Left lobe of liver (tissue), 2 donors: ENCODE results near the gene IRF3. TPM values are rescaled to one million over a fixed set of nuclear protein-coding genes. Genes with fewer than 3 reads are reported as not detected.
A peak's percentile ranks its signal among the peaks of the same experiment; 100 is the strongest.

ENCODE experiments used
- ATAC-seq: fragments of 200-7000 bp; cut with Tn5 transposase; one replicate; pipeline ENCODE4 v1.9.1; 2020; ENCODE audit warnings: mild to moderate bottlenecking, moderate library complexity
- DNase-seq: peaks from one replicate; pipeline ENCODE4 v3.0.0-alpha.2; 2020; ENCODE audit warnings: low spot score
- total RNA-seq: library from RNA; stranded (reverse); gene quantifications from one replicate; pipeline ENCODE4 v1.2.1, GENCODE V29; 2021
- donor health status: DM: no; HTN: no; CAD: no; lungs with moderate emphysema.
- donor health status: DM: no; HTN: yes; CAD: no.

IRF3 gene
- total RNA-seq, result 50.1 TPM

DNA sequence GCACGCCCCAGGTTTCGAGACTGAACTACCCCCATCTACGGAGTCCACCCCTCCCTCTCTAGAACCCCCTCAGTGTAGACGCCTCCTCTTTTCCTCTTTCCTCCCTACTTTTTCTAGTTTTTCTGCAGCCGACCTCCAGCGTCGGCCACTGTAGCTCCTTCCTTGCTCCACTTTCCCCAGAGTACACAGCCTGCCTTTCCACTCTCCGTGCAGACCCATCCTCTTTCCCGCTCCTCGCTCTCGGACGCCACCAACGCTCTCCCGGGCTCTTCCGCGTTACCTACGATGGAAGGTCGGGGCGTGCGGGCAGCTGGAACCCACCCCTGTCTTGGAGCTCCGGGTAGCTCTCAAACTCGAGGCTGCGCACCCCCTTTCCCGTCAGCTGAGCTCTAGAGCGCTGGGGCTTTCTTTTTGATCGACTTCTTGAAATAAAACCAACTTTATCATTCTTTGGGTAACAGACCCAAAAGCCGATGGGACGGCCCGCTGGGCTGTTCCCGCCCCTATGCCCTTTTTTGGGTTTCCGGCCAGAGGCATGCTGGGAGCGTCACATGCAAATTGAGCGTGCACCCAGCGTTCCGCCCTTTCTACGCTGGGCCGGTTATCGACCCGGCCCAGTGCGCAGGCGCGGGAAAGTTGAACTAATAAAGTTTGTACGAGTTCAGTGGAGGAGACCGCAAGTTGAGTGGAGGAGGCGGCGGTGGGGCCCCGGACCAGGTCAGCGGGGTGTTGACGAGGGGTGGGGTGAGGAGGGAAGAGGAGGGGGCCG is at the start of gene IRF3, which contains the start of gene BCL2L12:
TSS of gene IRF3 (minus strand) at position 507 of the 769 bp plus-strand sequence. CDS start 1,019 bp downstream, outside the sequence.
TSS of gene BCL2L12 (plus strand) at position 583 of the 769 bp plus-strand sequence. CDS start 760 bp downstream, outside the sequence.
- peak; percentile 99 for DNase-seq
- peak; percentile 83 for ATAC-seq

DNA sequence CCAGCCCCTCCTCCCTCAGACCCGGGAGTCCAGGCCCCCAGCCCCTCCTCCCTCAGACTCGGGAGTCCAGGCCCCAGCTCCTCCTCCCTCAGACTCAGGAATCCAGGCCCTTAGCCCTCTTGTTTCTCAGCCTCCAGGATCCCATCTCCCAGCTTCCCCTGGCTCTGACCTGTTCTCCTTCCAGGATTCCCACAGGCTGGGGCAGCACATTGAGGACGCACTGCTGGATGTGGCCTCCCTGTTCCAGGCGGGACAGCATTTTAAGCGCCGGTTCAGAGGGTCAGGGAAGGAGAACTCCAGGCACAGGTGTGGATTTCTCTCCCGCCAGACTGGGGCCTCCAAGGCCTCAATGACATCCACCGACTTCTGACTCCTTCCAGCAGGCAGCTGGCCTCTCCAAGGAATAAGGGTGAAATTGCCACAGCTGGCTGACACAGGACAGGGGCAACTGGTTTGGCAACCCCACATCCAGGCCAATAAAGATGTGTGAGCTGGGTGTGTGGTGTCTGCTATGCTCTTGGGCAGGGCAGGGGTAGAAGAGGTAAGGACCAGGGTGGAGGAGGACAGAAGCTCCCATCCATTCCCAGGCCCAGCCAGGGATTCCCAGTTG is 47.7 kb upstream of the IRF3 start:
- ATAC-seq (no peak), DNase-seq (no peak)

DNA sequence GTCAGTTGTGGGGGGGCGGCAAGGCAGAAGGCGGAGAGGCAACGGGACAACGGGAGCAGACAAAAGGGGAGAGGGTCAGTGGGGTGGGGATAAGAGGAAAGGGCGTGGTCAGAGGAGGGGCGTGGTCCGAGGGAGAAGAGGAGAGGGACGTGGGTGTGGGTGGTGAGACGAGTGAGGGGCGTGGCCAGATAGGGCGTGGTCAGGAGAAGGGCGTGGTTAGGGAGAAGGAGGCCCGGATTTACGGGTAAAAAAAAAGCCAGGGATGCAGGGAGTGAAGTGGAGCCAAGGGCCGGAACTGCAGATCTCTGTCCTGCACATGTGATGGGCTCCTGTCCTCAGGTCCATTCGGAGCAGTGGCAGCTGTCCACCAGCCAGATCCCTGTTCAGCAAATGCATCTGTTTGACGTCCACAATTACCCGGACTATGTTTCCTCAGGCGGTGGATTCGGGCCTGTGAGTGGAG is 46.8 kb upstream of the IRF3 start:
- ATAC-seq (no peak), DNase-seq (no peak)

DNA sequence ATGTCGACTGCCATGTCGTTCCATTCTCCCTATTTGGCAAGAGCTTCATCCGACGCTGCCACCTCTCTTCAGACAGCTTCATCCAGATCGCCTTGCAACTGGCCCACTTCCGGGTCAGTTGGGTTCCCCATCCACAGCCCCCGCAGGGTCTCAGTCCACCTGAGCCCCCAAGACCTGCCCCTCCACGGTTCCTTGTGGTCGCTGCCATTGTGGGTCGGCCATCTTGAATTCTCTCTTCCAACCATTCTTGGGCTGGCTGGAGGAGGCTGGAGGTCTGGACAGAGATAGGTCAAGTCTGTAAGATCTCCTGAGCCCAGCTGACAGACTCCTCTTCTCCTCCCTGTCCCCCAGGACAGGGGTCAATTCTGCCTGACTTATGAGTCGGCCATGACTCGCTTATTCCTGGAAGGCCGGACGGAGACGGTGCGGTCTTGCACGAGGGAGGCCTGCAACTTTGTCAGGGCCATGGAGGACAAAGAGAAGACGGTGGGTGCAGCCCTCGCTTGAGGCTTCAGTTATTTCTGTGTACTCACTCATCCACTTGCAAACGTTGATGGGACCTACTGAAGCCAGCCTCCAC is 44.8 kb upstream of the IRF3 start:
- DNase-seq, result no peak
- ATAC-seq, result no peak

DNA sequence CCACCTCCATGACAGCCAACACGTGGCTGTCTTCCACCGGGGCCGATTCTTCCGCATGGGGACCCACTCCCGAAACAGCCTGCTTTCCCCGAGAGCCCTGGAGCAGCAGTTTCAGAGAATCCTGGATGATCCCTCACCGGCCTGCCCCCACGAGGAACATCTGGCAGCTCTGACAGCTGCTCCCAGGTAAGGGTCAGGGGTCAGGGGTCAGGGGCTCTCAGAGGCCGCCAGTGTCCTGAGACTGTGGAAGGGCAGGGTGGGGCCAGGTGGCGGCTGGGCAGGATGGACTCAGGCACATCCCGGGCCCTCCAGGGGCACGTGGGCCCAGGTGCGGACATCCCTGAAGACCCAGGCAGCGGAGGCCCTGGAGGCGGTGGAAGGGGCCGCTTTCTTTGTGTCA is 40.3 kb upstream of the IRF3 start:
- ATAC-seq (no peak), DNase-seq (no peak)

DNA sequence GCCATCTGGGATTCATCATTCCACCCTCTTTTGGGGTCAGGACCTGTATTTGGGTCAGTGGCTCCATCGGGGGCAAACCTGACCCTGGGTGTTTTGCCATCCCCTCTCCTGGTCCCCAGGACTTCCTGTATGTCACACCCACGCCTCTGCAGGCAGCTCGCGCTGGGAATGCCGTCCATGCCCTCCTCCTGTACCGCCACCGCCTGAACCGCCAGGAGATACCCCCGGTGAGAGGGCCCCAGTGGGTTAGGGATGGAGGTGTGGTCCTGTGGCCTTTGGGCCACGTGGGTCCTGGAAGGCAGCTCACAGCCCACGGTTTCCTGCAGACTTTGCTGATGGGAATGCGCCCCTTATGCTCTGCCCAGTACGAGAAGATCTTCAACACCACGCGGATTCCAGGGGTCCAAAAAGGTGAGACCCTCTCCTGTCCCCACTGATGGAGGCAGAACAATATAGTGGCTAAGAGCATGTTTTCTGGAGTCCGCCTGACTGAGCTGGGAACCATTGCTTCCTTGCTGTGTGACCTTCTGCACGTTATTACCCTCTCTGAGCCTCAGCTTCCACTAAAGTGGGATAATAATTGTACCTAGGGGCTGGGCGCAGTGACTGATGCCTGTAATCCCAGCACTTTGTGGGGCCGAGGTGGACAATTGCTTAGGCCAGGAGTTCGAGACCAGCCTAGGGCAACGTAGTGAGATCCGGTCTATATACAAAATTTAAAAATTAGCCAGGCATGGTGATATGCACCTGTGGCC is 39.4 kb upstream of the IRF3 start:
- no peak for ATAC-seq
- no peak for DNase-seq

DNA sequence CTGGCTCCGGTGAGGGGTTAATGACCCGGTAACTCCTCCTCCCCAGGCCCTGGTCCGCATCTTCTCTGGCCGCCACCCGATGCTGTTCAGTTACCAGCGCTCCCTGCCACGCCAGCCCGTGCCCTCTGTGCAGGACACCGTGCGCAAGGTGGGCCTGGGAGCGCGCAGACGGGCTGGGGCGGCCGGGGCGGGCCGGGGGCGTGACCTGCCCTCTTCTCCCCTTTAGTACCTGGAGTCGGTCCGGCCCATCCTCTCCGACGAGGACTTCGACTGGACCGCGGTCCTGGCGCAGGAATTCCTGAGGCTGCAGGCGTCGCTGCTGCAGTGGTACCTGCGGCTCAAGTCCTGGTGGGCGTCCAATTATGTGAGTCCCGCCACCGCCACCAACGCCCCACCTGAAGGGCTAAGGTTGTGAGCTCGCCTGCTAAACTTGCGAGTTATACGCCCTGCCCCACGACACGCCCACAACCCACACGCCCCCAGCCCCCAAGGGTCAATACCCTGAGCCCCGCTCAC is 35.7 kb upstream of the IRF3 start:
- ATAC-seq (peak; percentile 39), DNase-seq (no peak)

DNA sequence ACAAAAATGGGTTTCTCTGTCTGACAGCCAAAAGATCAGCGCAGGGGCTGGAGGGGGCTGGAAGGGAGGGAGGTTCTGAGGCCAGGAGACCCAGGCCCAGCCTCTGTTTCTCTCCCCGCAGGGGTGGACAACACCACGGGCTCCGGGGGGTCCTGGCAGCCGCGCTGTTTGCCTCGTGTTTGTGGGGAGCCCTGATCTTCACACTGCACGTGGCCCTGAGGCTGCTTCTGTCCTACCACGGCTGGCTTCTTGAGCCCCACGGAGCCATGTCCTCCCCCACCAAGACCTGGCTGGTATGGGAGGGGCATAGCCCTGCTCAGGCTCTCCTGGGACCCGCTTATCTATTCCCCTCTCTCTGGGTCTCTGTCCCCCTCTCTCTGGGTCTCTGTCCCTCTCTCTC is 34.9 kb upstream of the IRF3 start:
- ATAC-seq (peak; percentile 28), DNase-seq (no peak)

- DNase-seq (no peak), ATAC-seq (no peak)
Measured at GRCh38 chr19:49699364-49699763, 33.7 kb upstream of the IRF3 start.

DNA sequence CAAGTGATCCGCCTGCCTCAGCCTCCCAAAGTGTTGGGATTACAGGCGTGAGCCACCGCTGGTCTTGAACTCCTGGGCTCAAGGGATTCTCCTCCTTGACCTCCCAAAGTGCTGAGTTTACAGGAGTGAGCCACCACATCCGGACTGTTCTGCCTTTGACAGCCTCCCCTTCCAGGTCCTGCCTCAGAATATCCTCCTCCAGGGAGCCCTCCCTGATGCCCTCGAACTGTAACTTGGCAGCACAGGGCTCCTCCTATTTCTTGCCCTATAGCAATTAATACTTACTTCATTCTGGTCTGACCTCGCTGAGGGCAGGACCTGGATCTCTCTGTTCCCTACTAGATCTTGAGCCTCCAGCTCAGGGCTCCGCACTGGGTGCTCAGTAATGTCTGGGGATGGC is 31.2 kb upstream of the IRF3 start:
- DNase-seq (no peak), ATAC-seq (no peak)

DNA sequence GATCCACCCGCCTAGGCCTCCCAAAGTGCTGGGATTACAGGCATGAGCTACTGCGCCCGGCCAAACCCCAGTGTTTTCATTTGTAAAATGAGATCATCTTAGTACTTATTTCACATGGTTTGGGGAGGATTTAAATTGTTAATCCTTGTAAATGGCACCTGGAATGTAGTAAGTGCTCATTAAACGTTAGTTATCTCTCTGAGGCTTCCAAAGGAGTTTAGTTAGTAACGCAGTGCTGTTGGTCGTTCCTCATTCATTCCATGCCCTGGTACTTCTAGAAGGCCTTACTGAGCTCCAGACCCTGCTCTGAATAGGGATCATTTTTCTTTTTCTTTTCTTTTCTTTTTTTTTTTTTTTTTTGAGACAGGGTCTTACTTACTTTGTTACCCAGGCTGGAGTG is 30.5 kb upstream of the IRF3 start:
- no peak for DNase-seq
- ATAC-seq, result no peak

- no peak for DNase-seq
- no peak for ATAC-seq
Measured at GRCh38 chr19:49692147-49692506, 26.5 kb upstream of the IRF3 start.

- ATAC-seq, result peak; percentile 13
- DNase-seq, result no peak
Measured at GRCh38 chr19:49691243-49692146, 25.8 kb upstream of the IRF3 start.

DNA sequence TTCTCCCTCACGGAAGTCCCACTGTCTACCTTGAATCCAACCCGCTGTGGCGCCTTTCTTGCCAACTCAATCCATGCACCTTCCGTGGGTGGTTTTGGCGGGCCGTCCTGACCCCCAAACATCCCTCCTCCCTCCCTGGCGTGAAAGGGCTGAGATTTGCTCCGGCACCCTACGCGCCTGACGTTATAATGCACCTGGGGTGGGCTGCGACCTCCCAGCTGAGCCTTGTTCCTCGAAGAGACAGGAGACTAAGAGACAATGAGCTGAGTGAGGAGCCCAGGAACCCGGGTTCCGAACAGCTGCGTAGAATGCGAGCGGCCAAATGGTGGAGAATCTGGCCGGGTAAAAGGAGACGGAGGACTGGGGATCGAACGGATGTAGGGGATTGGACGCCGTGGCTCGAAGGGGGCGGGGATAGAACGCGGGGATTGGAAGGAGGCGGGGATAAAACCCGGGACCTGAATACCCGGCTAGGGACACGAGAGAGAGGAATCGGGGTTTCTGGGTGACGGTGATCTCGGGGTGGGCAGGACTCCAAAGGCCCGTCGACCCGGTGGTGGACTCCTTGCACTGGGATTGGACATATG is 25.1 kb upstream of the IRF3 start, which contains the start of gene CPT1C:
TSS of gene CPT1C (plus strand) at position 461 of the 587 bp plus-strand sequence. CDS start 1,137 bp downstream, outside the sequence.
- peak; percentile 64 for DNase-seq
- ATAC-seq, result peak; percentile 73

GRCh38 chr19:49690079-49690655 is 24.5 kb upstream of the IRF3 start:
- DNase-seq (no peak), ATAC-seq (peak; percentile 51)

DNA sequence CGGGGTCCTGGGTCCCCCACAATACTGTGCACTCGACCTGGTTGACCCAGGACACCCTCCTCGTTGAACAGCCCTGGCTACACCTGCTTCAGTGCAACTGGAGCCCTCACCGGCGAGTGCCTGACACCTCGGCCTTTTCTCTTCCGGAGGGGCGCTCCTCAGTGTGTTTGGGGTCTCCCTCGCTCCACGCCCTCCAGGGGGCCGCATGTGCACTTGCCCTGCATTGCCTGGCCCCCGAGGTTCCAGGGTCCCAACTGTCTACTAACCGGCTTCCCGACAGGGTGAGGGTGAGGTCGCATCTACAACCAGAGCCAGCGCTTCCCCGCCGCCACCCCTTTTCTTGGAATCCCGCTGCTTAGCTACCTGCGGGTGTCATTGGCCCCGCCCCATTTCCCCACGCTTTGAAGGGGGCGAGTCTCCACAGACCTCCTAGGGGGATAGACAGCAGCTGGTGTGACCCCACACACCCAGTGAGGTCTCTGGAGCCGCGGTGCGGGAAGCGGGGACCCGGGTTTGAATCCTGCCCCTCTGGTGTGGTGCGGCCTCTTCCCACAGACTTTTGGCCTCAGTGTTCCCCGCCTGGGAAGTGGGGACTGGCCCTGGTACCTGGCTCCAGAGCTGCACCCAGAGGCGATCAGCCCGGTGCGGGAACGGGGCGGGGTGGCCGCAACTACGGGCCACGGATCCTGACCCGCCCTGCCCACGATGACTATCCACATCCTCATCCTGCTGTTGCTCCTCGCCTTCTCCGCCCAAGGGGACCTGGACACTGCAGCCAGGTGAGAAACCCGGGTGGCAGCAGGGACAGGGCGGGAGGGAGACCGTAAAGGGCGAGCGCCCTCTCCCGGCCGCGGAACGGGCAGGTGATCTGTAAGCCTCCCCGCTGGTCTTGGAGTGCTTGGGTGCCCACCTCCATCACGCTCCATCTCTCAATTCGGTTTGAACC is 23.7 kb upstream of the IRF3 start, which contains the start of gene ADM5:
TSS of gene ADM5 (plus strand) at position 462 of the 946 bp plus-strand sequence. CDS start at position 706, 244 bp downstream.
- DNase-seq, result no peak

DNA sequence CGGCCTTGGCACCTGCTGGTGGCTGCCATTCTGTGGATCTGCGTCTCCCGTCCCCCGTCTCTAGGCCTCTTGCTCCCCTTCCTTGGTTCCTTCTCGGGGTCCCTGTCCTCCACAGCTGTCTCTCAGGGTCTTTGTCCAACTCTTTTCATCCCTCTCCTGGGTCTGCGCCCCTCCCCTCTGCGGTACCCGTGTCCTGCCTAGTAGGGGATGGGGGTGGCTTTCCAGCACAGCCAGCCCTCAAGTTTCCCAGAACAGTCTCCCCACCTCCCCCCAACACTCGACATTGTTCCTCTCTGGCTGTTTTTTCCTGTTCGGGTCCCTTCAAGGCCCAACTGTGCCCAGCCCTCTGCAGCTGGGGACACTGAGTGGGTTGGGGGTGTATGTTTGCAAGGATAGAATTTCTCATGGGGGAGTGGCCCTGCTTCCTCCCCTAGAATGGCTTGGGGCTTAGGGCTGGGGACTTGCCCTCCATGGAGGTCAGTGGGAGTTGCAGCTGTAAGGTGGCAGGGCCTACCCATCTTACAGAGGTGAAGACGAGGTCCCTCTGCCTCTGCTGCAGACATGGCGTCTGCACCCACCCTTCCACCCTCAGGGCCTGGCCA is 23.0 kb upstream of the IRF3 start:
- no peak for ATAC-seq
- DNase-seq, result no peak

More for the DNA sequence above, 23.7 kb upstream of the IRF3 start, which contains the start of gene ADM5:
- ATAC-seq, result peak; percentile 73
